HL-60 (cell line): ENCODE measurements around the gene CALM3.

Experiments used
- GABPA ChIP-seq: IDR thresholded peaks from 2 replicates; pipeline ENCODE4 v1.6.1; 2012; ENCODE audit warnings: low read depth
- POLR2AphosphoS5 ChIP-seq: IDR thresholded peaks from 2 replicates; pipeline ENCODE4 v1.6.1; 2012; ENCODE audit warnings: low read depth
- SPI1 ChIP-seq: IDR thresholded peaks from 2 replicates; pipeline ENCODE4 v1.6.1; 2012; ENCODE audit warnings: low read depth, mild to moderate bottlenecking, borderline replicate concordance
- TF ChIP-seq, protein P1 (sequence below): IDR thresholded peaks from 2 replicates; pipeline ENCODE4 v1.6.1; 2012; ENCODE audit warnings: low read depth; ENCODE audit not compliant: insufficient replicate concordance
- TF ChIP-seq, protein P2 (sequence below): IDR thresholded peaks from one replicate; pipeline ENCODE4 v1.5.1; 2011; ENCODE audit warnings: low read length, control low read depth, inconsistent platforms; ENCODE audit not compliant: insufficient read depth

DNA sequence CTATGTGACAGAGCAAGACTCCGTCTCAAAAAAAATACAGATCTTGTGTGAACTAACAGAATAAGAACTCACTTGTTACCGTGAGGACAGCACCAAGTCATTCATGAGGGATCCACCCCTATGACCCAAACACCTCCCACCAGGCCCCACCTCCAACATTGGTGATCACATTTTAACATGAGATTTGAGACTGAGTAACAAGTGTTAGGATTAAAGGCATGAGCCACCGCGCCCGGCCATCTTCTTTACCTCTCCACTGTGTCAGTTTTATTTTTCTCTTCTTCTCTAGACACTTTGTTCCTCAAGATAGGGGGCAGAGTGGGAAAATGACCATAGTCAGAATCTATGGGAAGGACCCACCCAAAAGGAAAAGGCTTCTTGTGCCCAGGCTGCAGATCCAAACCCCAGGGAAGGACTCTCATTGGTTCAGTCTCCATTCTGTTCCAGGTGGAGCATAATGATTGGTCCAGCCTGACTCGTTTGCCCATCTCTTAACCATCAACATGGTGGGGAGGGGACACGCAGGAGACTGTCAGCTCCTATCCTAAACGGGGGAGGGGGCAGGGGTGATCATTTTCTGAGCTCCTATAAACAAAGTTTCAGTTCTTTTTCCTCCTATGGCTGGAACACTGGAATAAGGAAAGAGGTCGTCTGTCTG is 1.3 kb upstream of the CALM3 start:
- TF ChIP-seq, protein P1, sequence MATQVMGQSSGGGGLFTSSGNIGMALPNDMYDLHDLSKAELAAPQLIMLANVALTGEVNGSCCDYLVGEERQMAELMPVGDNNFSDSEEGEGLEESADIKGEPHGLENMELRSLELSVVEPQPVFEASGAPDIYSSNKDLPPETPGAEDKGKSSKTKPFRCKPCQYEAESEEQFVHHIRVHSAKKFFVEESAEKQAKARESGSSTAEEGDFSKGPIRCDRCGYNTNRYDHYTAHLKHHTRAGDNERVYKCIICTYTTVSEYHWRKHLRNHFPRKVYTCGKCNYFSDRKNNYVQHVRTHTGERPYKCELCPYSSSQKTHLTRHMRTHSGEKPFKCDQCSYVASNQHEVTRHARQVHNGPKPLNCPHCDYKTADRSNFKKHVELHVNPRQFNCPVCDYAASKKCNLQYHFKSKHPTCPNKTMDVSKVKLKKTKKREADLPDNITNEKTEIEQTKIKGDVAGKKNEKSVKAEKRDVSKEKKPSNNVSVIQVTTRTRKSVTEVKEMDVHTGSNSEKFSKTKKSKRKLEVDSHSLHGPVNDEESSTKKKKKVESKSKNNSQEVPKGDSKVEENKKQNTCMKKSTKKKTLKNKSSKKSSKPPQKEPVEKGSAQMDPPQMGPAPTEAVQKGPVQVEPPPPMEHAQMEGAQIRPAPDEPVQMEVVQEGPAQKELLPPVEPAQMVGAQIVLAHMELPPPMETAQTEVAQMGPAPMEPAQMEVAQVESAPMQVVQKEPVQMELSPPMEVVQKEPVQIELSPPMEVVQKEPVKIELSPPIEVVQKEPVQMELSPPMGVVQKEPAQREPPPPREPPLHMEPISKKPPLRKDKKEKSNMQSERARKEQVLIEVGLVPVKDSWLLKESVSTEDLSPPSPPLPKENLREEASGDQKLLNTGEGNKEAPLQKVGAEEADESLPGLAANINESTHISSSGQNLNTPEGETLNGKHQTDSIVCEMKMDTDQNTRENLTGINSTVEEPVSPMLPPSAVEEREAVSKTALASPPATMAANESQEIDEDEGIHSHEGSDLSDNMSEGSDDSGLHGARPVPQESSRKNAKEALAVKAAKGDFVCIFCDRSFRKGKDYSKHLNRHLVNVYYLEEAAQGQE = no peak
- TF ChIP-seq, protein P2, sequence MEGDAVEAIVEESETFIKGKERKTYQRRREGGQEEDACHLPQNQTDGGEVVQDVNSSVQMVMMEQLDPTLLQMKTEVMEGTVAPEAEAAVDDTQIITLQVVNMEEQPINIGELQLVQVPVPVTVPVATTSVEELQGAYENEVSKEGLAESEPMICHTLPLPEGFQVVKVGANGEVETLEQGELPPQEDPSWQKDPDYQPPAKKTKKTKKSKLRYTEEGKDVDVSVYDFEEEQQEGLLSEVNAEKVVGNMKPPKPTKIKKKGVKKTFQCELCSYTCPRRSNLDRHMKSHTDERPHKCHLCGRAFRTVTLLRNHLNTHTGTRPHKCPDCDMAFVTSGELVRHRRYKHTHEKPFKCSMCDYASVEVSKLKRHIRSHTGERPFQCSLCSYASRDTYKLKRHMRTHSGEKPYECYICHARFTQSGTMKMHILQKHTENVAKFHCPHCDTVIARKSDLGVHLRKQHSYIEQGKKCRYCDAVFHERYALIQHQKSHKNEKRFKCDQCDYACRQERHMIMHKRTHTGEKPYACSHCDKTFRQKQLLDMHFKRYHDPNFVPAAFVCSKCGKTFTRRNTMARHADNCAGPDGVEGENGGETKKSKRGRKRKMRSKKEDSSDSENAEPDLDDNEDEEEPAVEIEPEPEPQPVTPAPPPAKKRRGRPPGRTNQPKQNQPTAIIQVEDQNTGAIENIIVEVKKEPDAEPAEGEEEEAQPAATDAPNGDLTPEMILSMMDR = no peak
- TF ChIP-seq GABPA (no peak), POLR2AphosphoS5 (no peak), SPI1 (no peak)
